Stimulated activated CD4-positive, alpha-beta T cell treated with anti-CD3 and anti-CD28 coated beads, Interleukin-12 subunit alpha, Interleukin-12 subunit beta, amount 100 ng/mL, for 4 hours (primary cell): ENCODE results near the gene SMG7.

Experiments used
- DNase-seq: peaks from one replicate; pipeline ENCODE4 v3.0.0-alpha.2; 2020

The SMG7 gene

DNA sequence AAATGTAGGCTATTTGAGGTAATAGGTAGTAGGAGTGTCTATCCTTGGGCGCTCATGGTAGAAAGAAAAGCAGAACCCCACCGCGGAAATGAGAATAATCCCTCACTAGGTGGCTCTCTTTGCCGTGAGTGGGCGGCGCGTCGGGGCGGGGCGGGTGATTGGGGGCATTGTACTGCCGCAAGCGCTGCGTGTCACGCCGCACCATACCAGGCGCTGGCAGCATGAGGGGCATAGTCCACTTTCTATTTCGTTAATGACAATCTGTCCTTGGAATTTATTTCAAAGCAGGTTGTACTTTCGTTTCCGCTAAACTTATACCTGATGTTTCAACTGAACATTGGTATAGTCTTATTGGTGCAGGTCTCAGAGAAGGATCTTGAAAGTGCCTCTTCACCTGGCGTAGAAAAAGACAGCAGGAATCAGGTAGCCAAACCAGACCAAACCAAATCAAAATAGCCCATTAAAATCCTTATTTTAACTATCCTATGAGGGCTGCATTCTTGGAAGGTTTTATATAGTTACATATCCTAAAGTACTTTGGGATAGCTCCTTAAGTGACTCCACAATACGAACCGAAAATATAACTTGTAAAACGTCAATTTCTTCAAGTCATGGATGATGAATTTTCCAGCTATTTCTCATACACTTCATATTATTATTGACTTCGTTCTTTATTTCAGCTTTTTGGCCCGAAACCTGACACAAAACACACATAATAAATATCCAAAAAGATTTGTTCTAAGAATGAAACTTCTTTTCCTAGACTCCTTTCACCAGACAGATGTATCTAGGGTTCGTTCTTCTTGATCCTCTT, 1.9 kb upstream of the SMG7 start:
- peak; percentile 92 for DNase-seq

DNA sequence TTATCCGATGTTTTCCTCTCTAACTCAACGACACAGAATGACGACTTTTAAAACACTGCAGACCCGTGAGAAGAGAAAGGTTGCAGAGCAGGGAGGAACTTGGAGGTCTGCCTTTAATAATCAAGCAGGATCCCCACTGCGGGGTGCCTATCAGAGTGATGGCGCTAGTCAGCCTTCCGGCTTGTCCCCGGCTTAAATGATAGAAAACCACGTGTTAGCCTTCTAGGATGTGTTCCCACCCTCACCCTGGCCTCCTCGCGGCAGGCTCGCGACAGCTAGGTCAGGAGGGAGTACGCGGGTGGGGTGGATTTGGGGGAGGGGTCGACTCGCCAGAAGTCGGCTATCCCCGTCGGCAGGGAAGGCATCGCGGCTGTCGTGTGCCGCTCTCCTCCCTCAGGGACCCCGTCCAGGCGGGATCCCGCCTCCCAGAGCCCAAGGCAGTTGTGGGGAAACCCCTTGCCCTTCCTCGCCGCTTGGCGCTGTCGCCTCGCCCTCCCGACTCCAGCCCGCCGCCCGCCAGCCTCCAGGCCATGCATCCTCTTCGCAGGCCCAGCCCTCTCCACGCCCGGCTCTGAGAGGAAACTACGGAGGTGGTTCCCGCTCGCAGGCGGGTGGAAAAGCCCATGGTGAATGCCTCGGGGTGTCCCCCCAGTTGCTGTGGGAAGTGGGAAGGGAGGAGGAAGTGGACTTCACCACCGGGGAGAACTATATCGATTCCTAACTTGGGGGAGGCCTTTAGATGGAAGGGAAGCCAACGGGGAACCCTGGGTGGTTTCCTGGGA, 1.1 kb upstream of the SMG7 start:
- peak; percentile 66 for DNase-seq

DNA sequence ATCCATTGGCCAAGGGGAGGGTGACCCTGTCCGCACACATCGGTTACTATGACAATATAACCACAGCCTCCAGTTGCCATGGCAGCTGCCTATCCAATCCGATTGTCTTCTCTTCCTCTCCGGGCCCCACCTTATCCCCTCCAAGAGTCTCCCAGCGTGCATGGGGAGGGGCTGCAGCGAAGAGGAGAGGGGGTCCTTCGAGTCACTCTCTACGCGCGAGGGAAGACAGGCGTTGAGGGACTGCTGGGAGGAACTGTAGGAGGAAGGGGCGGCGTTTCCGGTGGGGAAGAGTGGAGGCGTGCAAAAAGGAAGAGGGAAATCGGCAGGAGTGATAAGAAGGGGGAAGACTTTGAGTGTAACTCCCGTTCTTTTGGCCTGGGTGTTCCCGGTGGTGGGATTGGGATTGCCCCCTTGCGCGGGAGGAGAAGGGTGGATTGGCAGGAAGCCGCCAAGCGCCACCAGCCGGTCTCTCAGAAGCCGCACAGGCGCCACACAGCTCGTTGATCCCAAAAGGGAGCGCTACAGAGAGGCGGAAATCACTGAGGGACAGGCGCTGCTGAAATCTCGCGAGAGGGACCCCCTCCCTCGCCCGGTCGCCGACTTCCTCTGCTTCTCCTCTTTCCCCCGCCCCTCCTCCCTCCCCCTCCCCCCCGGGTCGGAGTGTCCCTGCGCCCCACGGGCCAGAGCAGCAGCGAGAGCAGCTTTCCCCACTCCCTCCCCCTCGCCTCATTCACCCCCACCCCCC, 384 bp upstream of the SMG7 start:
- DNase-seq: peak; percentile 99

DNA sequence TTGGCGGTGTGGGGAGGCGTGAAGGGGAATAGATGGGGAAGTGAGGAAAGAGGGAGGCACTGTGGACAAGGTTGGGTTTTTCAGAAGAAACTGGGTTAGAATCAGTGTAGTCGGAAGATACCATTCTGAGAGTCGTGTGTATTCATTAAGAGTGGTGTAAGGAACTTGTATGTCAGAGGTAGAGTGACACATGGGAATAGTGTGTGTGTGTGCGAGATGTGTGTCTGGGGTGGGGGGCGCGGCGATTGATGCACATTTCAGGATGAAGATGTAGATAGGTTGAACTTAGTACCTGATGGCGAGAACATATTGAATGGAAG, 878 bp downstream of the SMG7 start:
- DNase-seq: no peak

DNA sequence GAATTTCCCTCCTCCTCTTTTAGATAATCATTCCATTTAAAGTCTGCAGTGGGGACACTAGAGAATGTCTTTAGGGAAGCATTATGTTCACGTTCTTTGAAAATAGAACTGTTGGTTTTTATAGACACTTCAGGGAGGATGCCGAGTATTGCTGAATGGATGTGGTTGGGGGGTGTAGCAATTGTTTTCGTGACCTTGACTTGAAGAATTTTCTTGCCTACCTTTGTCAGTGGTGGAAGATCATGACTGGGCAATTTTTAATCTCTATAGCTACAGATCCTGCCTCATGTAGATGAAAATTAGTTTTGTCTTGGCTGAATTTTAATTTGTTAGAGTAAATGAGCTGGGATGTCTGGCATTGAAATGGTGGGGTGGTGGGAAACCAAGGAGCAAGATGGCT, 3.8 kb downstream of the SMG7 start:
- DNase-seq: no peak

DNA sequence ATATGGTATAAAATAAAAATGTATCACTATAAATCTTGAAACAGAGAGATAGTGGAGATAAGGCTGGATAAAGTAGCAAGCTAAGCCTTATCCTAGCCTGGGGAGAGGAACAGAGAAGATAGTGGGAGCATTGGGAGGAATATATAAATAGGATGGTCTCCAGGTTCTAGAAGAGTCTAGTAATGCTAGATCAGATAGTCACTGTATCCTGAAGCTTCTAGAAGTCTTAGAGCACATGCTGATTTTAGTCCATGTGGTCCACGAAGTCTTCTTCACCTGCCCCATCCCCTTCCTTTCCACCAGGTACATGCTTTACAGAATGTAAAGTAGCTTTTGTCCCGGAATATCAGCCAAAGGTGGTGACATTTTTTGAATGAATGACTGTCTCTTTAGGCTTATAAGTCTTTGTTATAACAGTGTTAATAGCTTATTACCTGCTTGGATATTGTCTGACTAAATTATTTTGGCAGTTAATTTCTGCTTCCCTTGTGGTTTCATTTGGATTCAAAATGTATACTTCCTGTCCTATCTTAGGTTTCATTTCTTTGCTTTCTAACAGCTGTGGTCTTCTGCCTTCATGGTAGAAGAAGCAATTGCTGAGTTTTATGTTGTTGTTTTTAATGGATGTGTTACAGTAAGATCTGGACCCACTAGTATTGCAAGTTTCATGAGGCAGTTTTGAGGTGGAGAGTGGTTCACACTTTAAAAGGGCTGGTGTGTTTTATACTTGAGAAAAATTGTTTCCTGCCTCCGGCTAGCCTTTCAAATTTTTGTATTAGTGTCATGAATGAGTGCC, 5.9 kb downstream of the SMG7 start:
- DNase-seq: no peak

DNA sequence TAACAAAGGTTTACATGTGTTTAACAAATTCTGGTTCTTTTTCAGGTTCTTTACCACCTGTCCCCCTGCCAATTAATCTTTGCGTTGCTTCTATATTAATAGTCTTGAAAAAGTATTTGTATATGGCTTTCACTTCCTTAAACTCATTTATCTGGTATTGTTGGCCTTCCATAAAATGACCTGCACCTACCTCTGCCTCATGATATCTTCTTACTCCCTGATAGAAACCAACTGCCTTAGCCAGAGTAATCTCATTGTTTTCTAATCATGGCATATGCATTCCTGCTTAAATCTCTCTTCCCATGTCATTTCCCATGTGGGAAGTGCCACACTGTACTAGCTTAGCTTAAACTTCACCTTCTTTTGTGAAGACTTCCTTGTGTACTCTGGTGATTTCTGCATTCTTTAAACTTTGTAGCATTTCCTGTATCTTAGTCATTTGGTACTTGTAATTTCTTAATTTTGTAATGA, 8.7 kb downstream of the SMG7 start:
- DNase-seq: no peak

DNA sequence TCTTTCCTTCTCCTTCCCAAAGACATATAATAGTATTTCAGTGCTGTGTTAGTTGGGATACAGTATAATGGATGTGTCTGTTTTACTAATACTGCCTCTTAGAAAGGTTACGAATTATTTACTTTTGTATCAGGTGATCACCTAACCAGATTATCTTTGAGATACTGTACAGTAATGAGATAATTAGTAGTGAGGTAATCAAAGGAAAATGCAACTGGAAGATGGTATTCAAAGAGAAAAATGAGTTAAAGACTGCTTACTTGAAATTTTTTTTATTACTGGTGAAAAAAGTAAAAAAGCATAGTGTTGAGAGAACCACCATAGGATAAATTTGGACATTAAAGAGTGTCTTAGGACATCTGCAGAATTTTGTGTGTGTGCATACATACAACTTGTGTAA, 10.9 kb downstream of the SMG7 start:
- no peak for DNase-seq

DNA sequence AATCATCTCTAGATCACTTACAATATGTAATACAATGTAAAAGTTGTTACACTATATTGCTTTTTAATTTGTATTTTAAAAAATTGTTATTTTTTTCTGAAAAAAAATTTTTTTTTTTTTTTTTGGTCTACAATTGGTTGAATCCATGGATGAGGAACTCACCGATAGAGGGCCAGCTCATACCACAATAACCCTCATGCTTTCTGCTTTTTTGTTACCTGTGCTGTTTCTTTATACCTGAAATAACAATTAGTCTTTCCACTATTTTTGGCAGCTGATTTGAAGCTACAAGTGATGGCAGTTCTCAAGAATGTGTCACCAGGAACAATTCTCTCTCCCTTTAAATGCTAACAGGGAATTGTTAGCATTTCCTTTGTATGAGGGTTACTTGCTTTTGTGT, 12.0 kb downstream of the SMG7 start:
- no peak for DNase-seq

DNA sequence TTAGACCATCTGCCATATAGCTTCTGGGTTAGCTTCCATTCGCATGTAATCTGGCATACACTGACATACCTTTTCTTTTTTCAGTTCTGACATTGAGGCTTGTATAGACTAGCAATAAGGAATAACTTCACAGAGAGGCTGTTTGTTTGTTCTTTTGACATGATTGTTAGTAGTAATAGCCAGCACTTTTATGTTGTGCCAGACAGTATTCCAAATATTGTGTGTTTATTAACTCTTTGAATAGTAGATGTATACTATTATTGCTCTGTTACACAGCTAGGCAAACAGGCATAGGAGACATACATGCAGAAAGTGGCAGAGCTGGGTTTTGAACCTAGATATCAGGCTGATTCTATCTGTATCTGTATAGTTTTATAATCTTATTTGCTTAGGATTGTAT, 12.6 kb downstream of the SMG7 start:
- DNase-seq: no peak

DNA sequence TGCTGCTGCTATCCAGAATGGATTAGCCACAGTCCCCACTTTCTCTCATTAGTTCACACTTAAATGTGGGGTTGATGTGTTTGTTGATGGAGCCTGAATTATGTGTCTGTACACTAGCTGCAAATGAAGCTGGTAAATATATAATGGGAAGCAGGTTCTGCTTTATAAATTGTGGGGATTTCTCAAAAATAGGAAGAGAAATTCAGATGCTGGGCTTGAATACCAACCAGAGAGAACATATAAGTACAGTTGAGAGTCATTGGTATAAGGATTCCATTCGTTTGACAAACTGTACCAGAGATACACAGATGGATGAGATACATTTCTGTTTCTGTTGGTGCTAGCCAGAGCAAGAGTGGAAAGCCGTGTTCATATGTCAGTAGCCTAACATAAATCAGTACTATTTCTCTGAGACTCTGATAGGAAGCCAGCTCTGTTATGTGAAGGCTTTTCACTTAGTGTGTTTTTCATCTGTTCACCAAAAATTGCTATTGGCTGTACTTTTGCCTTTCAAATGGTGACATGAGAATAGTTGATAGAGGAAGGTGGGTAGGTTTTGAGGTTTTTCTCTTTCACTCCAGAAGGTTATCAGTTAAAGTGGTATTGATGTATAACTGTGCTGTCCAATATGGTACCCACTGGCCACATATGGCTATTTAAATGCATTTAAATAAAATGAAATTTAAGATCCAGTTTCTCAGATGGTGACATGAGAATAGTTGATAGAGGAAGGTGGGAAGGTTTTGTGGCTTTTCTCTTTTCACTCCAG, 15.6 kb downstream of the SMG7 start:
- no peak for DNase-seq

DNA sequence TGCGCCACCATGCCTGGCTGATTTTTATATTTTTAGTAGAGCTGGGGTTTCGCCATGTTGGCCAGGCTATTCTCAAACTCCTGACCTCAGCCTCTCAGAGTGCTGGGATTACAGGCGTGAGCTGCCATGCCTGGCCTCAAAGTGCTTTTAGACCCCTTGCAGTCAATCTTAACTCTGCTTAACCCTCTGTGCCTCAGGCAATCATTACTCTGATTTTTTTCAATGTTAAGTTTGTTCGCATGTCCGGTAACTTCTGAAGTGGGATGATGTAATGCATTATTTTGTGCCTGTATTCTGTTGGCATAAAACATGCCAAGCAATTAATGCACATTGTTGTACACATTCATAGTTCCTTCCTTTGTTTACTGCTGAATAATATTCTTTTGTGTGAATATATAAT, 18.6 kb downstream of the SMG7 start:
- DNase-seq: no peak

DNA sequence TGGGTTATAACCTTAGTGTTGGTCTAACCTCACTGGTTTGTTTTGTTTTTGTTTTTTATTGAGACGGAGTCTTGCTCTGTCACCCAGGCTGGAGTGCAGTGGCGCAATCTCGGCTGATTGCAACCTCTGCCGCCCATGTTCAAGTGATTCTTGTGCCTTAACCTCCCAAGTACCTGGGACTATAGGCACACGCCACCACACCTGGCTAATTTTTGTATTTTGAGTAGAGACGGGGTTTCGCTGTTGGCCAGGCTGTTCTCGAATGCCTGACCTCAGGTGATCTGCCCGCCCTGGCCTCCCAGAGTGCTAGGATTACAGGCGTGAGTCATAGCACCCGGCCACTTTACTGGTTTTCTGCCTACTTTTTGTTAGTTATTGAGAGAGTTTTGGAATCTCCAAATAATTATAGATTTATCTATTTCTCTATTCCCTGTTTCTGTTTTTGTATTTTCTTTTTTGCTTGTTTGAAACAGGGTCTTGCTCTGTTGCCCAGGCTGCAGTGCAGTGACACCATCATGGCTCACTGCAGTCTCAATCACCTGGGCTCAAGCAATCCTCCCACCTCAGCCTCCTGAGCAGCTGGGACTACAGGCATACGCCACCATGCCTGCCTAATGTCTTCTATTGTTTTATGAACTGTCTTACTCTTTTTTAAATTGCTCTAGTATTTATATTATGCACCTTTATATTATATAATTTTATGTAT, 21.4 kb downstream of the SMG7 start:
- no peak for DNase-seq

DNA sequence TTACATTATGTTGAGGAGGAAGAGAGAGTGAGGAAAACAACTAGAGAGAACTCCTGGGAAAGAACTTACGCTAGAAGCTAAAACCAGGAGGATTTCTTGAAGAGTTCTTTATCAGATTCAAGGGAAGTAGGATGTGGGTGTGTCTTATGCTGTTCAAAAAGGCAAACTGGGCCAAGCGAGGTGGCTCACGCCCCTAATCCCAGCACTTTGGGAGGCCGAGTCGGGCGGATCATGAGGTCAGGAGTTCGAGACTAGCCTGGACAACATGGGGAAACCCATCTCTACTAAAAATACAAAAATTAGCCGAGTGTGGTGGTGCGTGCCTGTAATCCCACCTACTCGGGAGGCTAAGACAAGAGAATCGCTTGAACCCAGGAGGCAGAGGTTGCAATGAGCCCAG, 23.1 kb downstream of the SMG7 start:
- no peak for DNase-seq

DNA sequence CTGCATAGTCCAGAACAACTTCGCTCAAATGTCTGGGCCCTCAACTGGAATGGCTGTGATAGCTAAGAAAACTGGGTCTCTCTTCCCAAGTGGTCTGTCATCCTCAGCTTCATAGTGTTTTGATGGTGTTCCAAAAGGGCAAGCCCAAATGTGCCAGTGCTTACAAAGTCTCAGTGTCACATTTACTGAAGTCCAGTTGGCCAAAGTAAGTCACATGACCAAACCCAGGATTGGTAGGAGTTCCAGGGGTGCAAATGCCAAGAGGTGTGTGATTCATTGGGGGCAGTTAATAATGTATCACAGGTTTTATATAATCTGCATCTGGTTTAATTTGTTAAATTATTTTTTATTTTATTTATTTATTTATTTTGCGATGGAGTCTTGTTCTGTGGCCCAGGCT, 24.9 kb downstream of the SMG7 start:
- no peak for DNase-seq

DNA sequence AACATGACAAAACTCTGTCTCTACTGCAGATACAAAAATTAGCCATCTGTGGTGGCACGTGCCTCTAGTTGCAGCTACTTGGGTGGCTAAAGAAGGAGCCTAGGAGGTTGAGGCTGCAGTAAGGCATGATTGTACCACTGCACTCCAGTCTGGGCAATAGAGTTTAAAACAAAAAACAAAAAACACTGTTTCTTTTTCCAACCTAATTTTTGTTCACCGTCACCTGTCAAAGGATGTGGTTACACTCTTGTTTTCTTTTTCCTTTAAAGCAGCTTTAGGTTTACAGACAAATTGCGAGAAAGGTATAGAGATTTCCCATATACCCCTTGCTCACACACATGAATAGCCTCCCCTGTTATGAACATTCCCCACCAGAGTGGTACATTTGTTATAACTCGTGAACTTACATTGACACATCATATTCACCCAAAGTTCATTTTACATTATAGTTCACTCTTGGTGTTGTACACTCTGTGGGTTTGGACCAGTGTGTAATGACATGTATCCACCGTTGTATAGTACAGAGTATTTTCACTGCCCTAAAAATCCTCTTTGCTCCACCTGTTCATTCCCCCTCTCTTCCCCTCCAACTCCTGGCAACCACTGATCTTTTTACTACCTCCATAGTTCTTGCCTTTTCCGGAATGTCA, 26.2 kb downstream of the SMG7 start:
- DNase-seq: no peak

DNA sequence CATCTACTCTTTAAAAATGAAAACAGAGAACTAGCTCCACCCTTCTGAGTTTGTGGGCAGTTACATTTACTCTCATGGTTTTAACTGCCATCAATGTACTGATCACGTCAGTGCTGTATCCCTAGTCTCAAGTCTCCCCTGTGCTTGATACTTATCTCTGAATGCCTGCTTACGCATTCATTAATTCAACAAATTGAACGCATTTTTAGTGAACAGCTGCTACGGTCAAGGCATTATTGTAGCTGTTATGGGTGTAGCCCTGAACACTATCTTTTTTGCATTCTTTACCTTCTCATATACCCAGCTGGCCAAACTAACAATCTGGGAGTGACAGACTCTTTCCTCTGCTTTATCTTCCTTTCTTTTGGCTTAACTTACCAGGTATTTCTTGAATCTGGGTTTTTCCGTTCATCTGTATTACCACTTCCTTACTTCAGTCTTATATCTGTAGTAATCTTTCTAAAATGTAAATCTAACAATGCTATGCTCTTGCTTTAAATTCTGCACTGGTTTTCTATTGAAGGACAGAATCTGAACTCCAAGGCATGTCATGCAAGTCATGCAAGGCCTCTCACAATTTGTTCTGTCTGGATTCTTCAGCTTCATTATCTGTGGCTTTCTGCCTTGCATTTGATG, 33.3 kb downstream of the SMG7 start:
- DNase-seq: no peak

DNA sequence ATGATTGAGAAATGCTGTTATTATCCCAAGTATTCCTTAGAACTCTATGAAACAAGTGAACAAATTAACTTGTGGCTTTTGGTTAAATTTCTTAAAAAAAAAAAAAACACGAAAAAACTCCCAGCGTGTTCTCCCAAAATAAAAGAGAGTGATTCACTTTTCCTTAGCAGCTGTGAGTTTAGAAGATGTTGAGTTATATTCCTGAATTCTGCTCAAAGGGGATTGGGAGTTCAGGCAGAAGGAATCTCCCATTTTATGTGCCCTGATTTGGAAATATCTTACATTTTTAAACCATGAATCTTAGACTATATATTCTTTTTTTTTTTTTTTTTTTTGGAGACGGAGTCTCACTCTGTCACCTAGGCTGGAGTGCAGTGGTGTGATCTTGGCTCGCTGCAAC, 34.3 kb downstream of the SMG7 start:
- no peak for DNase-seq

DNA sequence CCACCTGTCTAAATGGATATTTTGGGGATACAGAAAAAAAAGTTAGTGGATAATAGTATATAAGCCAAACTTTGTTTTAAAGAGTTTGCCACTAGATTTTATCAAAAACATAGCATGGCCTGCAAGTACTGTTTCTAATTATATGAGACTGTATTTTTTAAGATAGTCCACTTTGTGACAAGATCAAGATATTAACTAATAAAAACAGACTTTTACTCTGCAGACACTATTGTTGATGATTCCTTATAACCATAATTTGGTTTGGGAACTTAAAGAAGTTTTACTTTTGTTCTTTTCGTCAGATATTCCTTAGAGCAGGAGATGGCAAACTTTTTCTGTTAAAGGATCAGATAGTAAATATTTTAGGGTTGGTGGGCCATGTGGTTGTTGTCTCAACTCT, 36.4 kb downstream of the SMG7 start:
- no peak for DNase-seq

DNA sequence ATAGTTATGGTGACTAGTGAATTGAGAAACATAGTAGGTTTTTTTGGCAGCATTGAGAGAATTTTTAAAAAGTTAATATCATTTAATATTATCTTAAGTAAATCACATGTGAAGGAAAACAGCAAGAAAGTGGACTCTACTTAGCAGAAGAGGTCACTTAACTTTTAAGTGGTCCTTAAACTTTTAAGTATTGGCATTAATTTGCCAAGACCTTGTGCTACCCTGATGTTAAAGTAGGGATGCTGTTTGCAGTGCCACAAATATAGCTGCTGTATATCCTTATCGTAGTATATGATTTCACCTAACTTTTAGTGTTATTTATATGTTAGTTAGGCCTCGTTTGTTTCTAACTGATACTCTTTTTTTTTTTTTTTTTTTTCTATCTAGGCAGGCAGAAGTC, 40.2 kb downstream of the SMG7 start:
- DNase-seq: no peak

DNA sequence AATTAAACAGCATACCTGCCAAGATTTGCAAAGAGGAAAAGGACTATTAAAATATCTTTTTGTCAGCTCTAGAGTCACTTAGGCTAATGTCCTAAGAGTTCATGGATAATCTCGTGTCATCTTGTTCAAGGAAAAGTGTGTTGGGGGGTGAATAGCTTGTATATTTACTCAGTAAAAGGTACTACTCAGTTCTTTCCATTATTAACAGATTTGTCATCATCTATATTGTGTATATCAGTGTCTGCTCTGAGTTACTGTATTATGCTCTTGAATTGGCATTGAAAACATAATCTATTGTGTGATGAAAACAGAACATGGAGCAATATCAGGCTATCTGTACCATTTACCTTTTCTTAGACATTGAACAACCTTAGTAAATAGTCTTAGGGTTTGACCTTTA, 41.9 kb downstream of the SMG7 start:
- DNase-seq: no peak
